HG03460 (cell line): ENCODE measurements around the gene VMO1.

Source experiments
- ATAC-seq: cut with Tn5 transposase; IDR thresholded peaks from one replicate; pipeline ENCODE4 v1.9.1; 2021; ENCODE audit not compliant: unreplicated experiment

The VMO1 gene

DNA sequence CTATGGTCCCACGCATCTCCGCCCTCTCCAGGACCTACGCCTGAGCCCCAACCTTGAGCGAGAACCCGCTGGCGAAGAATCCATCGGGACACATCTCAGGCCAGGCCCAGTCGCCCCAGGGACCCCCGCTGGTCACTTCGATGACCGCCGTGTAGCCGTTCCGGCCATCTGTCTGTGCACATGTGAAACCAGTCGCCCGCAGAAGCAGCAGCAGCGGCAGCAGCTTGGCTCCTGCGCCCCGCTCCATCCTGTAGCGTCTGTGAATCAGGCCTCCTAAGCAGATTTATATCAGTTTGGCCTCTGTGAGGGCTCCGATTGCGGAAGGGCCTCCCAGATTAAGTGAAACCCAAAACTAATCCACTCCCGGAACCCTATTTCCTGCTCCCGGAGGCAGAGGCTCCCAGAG is at the start of gene VMO1:
Gene VMO1, minus strand, starts transcription at position 259 of the 406 bp plus-strand sequence. Its CDS starts 12 bp downstream, at position 247.
- no peak for ATAC-seq

- no peak for ATAC-seq
These were observed 48.5 kb upstream of the VMO1 start for GRCh38 chr17:4834681-4835020.

DNA sequence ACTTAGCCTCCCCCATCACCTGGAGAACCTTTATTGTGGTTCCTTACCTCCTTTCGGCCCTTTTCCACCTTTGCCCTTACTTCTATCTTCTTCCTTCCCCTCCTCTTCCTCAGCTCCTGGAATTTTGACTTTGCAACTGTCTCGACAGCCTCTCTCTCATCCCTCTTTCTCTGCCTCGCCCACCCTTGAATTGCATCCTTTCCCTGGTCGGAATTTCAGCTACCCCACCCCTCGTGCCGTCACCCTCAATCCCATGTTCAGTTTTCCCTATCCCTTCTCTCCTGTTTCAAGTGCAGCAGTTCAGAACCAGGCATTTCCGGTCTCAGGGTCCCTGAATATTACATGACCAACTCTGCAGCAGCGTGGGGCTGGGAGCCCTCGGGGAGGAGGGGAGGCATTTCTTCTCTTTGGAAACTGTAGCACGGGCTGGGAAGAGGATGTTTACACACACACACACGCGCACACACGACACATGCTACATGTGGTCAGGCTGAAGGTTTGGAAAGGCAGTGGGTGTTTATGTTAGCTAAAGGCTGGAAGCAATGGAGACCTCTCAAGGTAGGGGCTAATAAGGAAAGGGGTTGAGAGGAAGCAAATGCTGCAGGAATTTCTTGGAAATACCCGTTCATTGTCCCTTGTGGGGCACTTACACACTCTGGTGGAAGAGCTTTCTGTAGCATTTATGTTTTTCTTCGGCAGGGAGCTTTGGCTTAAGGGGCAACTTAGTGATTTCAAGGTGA is 47.9 kb upstream of the VMO1 start:
- no peak for ATAC-seq

- peak; percentile 81 for ATAC-seq
These were observed 47.2 kb upstream of the VMO1 start, which contains the start of gene MINK1 for GRCh38 chr17:4833178-4833940. TSS of gene MINK1 (plus strand) at chr17:4833340. CDS start at chr17:4833584, 244 bp downstream.

GRCh38 chr17:4832829-4833177 is 46.6 kb upstream of the VMO1 start:
- ATAC-seq, result peak; percentile 8

- no peak for ATAC-seq
These were observed 41.2 kb upstream of the VMO1 start for GRCh38 chr17:4827399-4827798.

- ATAC-seq, result no peak
These were observed 37.4 kb upstream of the VMO1 start for GRCh38 chr17:4823373-4824089.

- ATAC-seq, result no peak
These were observed 36.7 kb upstream of the VMO1 start for GRCh38 chr17:4822835-4823234.

GRCh38 chr17:4818276-4818675 is 32.1 kb upstream of the VMO1 start:
- no peak for ATAC-seq

DNA sequence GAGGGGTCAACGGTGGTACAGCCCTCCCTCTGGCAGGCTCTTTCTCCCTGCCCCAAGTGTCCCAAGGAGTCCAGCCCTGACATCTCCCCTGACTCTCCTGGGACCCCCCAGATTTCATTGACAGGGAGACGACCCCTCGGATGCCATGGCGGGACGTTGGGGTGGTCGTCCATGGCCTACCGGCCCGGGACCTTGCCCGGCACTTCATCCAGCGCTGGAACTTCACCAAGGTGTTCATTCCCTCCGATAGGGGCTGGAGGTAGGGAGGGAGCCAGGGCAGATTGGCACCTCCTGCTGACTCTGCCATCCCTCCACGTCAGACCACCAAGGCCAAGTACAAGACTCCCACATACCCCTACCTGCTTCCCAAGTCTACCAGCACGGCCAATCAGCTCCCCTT is 30.7 kb upstream of the VMO1 start:
- no peak for ATAC-seq

- ATAC-seq, result no peak
These were observed 29.0 kb upstream of the VMO1 start for GRCh38 chr17:4815043-4815675.

- no peak for ATAC-seq
These were observed 26.5 kb upstream of the VMO1 start for GRCh38 chr17:4812690-4813089.

DNA sequence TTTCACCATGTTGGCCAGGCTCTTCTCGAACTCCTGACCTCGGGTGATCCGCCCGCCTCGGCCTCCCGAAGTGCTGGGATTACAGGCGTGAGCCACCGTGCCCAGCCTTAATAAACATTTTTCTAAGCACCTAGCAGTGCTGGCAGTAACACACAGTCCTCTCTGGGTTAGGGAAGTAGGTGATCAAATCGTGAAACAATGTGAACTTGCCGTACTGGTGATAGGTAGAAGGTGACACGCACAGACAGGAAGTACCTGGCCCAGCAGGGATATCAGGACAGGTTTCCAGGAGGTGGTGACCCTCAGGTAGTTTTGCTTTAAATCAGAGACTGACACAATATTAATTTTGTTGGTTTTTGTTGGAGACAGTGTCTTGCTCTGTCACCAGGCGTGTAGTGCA is 25.3 kb upstream of the VMO1 start:
- no peak for ATAC-seq

DNA sequence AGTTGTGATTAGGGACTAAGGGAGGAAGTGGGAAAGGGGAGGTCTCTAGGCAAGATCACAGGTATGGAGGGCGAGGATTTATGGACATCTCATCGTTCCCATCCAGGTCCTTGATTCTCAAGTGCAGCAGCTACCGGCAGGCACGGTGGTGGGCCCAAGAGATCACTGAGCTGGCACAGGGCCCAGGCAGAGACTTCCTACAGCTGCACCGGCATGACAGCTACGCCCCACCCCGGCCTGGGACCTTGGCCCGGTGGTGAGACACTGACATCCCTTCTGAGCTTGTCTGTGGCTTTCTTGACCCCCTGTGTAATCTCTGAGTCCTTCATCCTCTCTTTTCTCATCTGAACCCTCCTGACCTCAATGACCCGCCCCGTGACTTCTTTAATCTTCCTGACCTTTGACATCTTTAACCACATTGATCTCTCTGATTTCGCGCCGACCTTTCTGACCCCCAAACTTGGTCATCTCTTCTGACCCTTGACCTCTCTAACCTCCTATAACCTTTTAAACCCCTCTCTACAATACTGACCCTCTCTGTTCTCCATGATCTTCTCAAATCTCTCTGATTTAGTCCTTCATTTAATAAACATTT is 24.6 kb upstream of the VMO1 start:
- ATAC-seq, result no peak

GRCh38 chr17:4808378-4808767 is 22.2 kb upstream of the VMO1 start:
- ATAC-seq, result no peak

DNA sequence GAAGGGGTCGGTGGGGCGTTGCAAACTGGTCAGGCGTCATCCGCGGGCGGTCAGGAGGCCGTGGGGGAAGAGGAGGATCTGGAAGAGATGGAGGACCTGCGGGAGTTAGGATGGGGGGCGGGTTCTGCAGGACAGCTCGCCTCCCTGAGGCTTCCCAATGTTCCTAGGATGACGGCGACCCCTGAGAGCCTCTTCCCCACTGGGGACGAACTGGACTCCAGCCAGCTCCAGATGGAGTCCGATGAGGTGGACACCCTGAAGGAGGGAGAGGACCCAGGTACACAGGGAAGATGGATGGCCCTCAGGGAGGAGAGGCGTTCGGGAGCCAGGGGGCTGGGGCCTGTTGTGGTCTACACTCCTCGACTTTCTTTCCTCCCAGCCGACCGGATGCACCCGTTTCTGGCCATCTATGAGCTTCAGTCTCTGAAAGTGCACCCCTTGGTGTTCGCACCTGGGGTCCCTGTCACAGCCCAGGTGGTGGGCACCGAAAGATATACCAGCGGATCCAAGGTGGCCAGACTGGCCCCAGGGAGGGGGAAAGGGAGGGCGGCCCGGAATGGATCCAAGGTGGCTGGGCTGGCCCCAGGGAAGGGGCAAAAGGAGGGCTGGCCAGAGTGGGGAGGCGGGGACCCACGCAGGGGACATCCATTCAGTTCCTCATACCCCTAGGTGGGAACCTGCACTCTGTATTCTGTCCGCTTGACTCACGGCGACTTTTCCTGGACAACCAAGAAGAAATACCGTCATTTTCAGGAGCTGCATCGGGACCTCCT is 21.6 kb upstream of the VMO1 start:
- ATAC-seq, result no peak

GRCh38 chr17:4806777-4807604 is 20.8 kb upstream of the VMO1 start, which contains the start of gene PLD2:
TSS of gene PLD2 (plus strand) at chr17:4807152. CDS start at chr17:4807773, 621 bp downstream.
- peak; percentile 88 for ATAC-seq

DNA sequence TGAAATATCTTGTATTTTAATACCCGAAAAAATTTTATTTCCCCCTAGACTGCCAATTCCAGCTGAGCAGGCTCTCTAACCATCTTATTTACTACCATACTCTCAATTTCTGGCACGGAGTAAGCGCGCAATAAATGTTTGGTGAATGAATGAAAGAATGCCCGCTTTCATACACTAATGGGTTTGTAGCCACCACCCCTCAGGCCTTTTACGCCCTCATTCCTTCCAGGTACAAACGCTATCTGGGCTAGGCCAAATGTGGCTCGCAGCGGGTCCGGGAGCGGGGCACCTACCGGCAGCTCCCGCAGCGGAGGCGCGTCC is 20.3 kb upstream of the VMO1 start:
- ATAC-seq, result peak; percentile 14

DNA sequence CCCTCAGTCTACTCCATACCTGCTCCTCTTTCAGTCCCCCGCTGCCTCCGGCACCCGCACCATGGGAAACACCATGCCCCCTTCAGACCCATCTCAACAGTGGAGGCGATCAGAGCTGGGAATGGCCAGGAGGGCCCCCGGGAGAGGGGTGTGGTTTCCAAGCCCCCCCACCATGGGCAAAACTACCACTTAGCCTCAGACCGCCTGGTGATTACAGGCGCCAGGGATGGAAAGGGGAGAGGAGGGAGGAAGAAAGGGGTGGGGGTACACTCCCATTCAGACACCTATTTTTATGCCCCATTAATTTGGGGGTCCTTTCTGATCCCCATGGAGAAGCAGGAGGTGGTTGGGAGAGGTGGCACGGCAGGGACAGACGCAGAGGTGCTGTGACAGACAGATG is 16.1 kb upstream of the VMO1 start, which contains the start of gene C17orf114:
Gene C17orf114, minus strand, starts transcription at position 101 of the 400 bp plus-strand sequence.
- ATAC-seq, result no peak
